OCI-LY1 (cell line): ENCODE measurements around the gene CLDN15.
"Not testable (repeated sequence)": the region's sequence is repeated elsewhere in the genome, so short reads cannot be mapped to it uniquely, and the experiment has no call there.

Experiments
- H2AFZ ChIP-seq: fragments of 200-600 bp; sonication (generic), shearing (Covaris generic); 2 replicates; pipeline ENCODE4 v1.6.0; 2014; ENCODE audit warnings: antibody characterized with exemption, mild to moderate bottlenecking, low read length
- H3F3A ChIP-seq: fragments of 200-600 bp; sonication (generic), shearing (Covaris generic); 2 replicates; pipeline ENCODE4 v1.6.0; 2014; ENCODE audit warnings: mild to moderate bottlenecking, antibody characterized with exemption, low read length, moderate library complexity; ENCODE audit not compliant: insufficient read depth
- H3K27ac ChIP-seq: fragments of 200-600 bp; sonication (generic); 2 replicates; pipeline ENCODE4 v1.5.1; 2014; ENCODE audit warnings: low read length, mixed run types, mild to moderate bottlenecking, low read depth; ENCODE audit not compliant: poor library complexity, severe bottlenecking
- H3K27me3 ChIP-seq: fragments of 200-600 bp; sonication (generic); 2 replicates; pipeline ENCODE4 v1.6.0; 2014; ENCODE audit warnings: antibody characterized with exemption, mild to moderate bottlenecking, low read length, moderate library complexity; ENCODE audit not compliant: insufficient read depth
- H3K36me3 ChIP-seq: fragments of 200-600 bp; sonication (generic); 2 replicates; pipeline ENCODE4 v1.6.1; 2014; ENCODE audit warnings: mild to moderate bottlenecking, antibody characterized with exemption, low read length, moderate library complexity, mixed read lengths; ENCODE audit not compliant: insufficient read depth
- H3K4me1 ChIP-seq: fragments of 200-600 bp; sonication (generic); 2 replicates; pipeline ENCODE4 v1.5.1; 2014; ENCODE audit warnings: mild to moderate bottlenecking, low read length, moderate library complexity; ENCODE audit not compliant: insufficient read depth, severe bottlenecking
- H3K4me2 ChIP-seq: fragments of 200-600 bp; sonication (generic), shearing (Covaris generic); 2 replicates; pipeline ENCODE4 v1.6.1; 2014; ENCODE audit warnings: low read length
- H3K4me3 ChIP-seq: fragments of 200-600 bp; sonication (generic); 2 replicates; pipeline ENCODE4 v1.5.1; 2014; ENCODE audit warnings: low read length, low read depth, mild to moderate bottlenecking, mixed read lengths; ENCODE audit not compliant: poor library complexity, severe bottlenecking
- H3K79me2 ChIP-seq: fragments of 200-600 bp; shearing (Covaris generic); 2 replicates; pipeline ENCODE4 v1.6.1; 2016; ENCODE audit warnings: mixed run types, low read length, mixed read lengths; ENCODE audit not compliant: insufficient read depth
- H3K9ac ChIP-seq: fragments of 200-600 bp; sonication (generic), shearing (Covaris generic); 2 replicates; pipeline ENCODE4 v1.6.1; 2014; ENCODE audit warnings: mild to moderate bottlenecking, low read length, mixed read lengths
- H3K9me2 ChIP-seq: fragments of 200-600 bp; sonication (generic), shearing (Covaris generic); 2 replicates; pipeline ENCODE4 v1.6.1; 2014; ENCODE audit warnings: low read depth, mild to moderate bottlenecking, low read length, mixed read lengths
- H3K9me3 ChIP-seq: fragments of 200-600 bp; shearing (Covaris generic); 2 replicates; pipeline ENCODE4 v1.6.1; 2014; ENCODE audit warnings: low read length, mixed read lengths
- H4K20me1 ChIP-seq: fragments of 200-600 bp; sonication (generic), shearing (Covaris generic); 2 replicates; pipeline ENCODE4 v1.6.0; 2016; ENCODE audit warnings: mild to moderate bottlenecking, low read length; ENCODE audit not compliant: insufficient read depth
- CTCF ChIP-seq: fragments of 200-600 bp; sonication (generic), shearing (Covaris generic); IDR thresholded peaks from 2 replicates; pipeline ENCODE4 v1.5.1; 2017; ENCODE audit warnings: mild to moderate bottlenecking, antibody characterized with exemption, low read length, moderate library complexity, mixed read lengths
- EZH2 ChIP-seq: fragments of 200-600 bp; sonication (generic), shearing (Covaris generic); IDR thresholded peaks from 2 replicates; pipeline ENCODE4 v1.8.0; 2017; ENCODE audit warnings: borderline replicate concordance, mixed run types, mild to moderate bottlenecking, antibody characterized with exemption, low read length, moderate library complexity, mixed read lengths

The CLDN15 gene

GRCh38 chr7:101255796-101256195, 18.2 kb upstream of the CLDN15 start:
- H3K9me3 ChIP-seq: no peaks in the 10 kb centered on the region
- H3K4me3 ChIP-seq: no peak overlapping the region
- H3K4me2 ChIP-seq: no peak overlapping the region
- no peaks in the 10 kb centered on the region for H4K20me1 ChIP-seq
- H3K27me3 ChIP-seq: no peaks in the 10 kb centered on the region
- no peak overlapping the region for H3K9ac ChIP-seq
- H3K79me2 ChIP-seq: peaks cover 12% of the 10 kb centered on the region
- no peaks in the 10 kb centered on the region for H3K9me2 ChIP-seq
- H3K36me3 ChIP-seq: no peaks in the 10 kb centered on the region
- no peak overlapping the region for H2AFZ ChIP-seq
- no peak for TF ChIP-seq CTCF
- no peak for TF ChIP-seq EZH2
- H3F3A ChIP-seq: no peaks in the 10 kb centered on the region
- H3K27ac ChIP-seq: no peak overlapping the region
- peaks cover 14% of the 10 kb centered on the region for H3K4me1 ChIP-seq

GRCh38 chr7:101253199-101253598, 15.6 kb upstream of the CLDN15 start:
- H3K9ac ChIP-seq, H3K4me2 ChIP-seq, H3K9me2 ChIP-seq, H3F3A ChIP-seq, H3K36me3 ChIP-seq, H4K20me1 ChIP-seq, H3K27ac ChIP-seq, H3K27me3 ChIP-seq, H3K9me3 ChIP-seq: not testable (repeated sequence)
- peaks cover 23% of the 10 kb centered on the region for H3K4me1 ChIP-seq
- peaks cover 20% of the 10 kb centered on the region for H3K79me2 ChIP-seq
- H2AFZ ChIP-seq: peak overlapping the region; percentile 77; the same call in 1 of the 2 replicates
- peak overlapping the region; percentile 95 for H3K4me3 ChIP-seq

- Histone ChIP-seq H3K4me1 (peaks cover 23% of the 10 kb centered on the region), H3K4me3 (peak overlapping the region; percentile 95), H3K9ac (peak overlapping the region; percentile 92), H3K9me3 (no peaks in the 10 kb centered on the region), H3K79me2 (peaks cover 20% of the 10 kb centered on the region), H2AFZ (peak overlapping the region; percentile 77; the same call in 1 of the 2 replicates), H3K27me3 (no peaks in the 10 kb centered on the region), H3K4me2 (peak overlapping the region; percentile 84), H3K27ac (peak overlapping the region; percentile 48), H3K9me2 (no peaks in the 10 kb centered on the region), H3F3A (no peaks in the 10 kb centered on the region), H4K20me1 (no peaks in the 10 kb centered on the region), H3K36me3 (peaks cover 9% of the 10 kb centered on the region; the same call in 1 of the 2 replicates)
- no peak for TF ChIP-seq CTCF
- no peak for TF ChIP-seq EZH2
Measured at GRCh38 chr7:101251871-101252659, 14.5 kb upstream of the CLDN15 start.

- Histone ChIP-seq H3K27me3 (no peaks in the 10 kb centered on the region), H3K4me2 (peak overlapping the region; percentile 84), H3F3A (no peaks in the 10 kb centered on the region), H4K20me1 (no peaks in the 10 kb centered on the region), H3K27ac (no peak overlapping the region), H3K9me3 (no peaks in the 10 kb centered on the region), H3K9me2 (no peaks in the 10 kb centered on the region), H2AFZ (no peak overlapping the region), H3K36me3 (peaks cover 17% of the 10 kb centered on the region), H3K4me3 (peak overlapping the region; percentile 95), H3K79me2 (peaks cover 20% of the 10 kb centered on the region), H3K9ac (peak overlapping the region; percentile 35; the same call in 1 of the 2 replicates), H3K4me1 (peaks cover 31% of the 10 kb centered on the region)
- no peak for TF ChIP-seq EZH2
- no peak for TF ChIP-seq CTCF
Measured at GRCh38 chr7:101250324-101250723, 12.7 kb upstream of the CLDN15 start.
